ENCODE results near the gene KCNJ6. TPM values are rescaled to one million over a fixed set of nuclear protein-coding genes. Genes with fewer than 3 reads are reported as not detected.

The KCNJ6 gene
- total RNA-seq, 1 experiment from 2014 or later = not detected

DNA sequence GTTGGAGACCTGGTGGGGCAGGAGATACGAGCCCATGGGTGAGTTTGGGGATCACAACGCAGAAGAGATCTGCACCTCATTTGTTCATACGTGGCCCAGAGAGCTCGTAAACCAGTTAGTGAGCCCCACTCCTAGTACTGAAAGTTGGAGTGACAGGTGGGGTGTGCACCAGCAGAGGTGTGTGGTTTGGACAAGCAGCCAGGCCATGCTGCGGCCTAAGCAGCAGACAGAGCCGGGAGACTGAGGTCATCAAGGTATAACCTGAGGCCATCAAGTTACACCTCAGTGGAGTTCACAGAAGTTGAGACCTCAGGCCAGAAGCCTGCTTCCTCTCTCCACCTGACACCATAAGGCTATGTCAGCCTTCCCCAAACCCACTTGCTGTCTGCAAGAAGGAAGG, 27.6 kb downstream of the KCNJ6 start:
- no peaks in the 10 kb centered on the region for H3K9me3 Mint-ChIP-seq (ENCODE audit: unreplicated experiment)
- POLR2A ChIA-PET = no interaction called here
- H3K4me3 Mint-ChIP-seq (ENCODE audit: unreplicated experiment) = no peak overlapping the region
- H3K4me1 Mint-ChIP-seq (ENCODE audit: low read depth, unreplicated experiment) = no peaks in the 10 kb centered on the region
- intact Hi-C loops (cut with micrococcal nuclease; ENCODE audit: unreplicated experiment) = no loop called here
- H3K9me3 ChIP-seq = no peaks in the 10 kb centered on the region
- H3K4me1 ChIP-seq = no peaks in the 10 kb centered on the region
- H3K36me3 ChIP-seq (ENCODE audit: control insufficient read depth, insufficient read depth, low read length) = no peaks in the 10 kb centered on the region
- peaks cover 12% of the 10 kb centered on the region for H3K27me3 Mint-ChIP-seq (ENCODE audit: insufficient read depth, unreplicated experiment)
- no peak overlapping the region for H3K4me3 ChIP-seq (ENCODE audit: low read depth, low read length)
- H3K27me3 ChIP-seq (replicated peaks; ENCODE audit: control insufficient read depth, insufficient read depth, low read length) = no peaks in the 10 kb centered on the region; the same call in 1 of the 2 replicates
- no peaks in the 10 kb centered on the region for H3K36me3 Mint-ChIP-seq (ENCODE audit: insufficient read depth, unreplicated experiment)
- CTCF ChIA-PET = no interaction called here
- DNase-seq = no peak
- TF ChIP-seq, protein P1, sequence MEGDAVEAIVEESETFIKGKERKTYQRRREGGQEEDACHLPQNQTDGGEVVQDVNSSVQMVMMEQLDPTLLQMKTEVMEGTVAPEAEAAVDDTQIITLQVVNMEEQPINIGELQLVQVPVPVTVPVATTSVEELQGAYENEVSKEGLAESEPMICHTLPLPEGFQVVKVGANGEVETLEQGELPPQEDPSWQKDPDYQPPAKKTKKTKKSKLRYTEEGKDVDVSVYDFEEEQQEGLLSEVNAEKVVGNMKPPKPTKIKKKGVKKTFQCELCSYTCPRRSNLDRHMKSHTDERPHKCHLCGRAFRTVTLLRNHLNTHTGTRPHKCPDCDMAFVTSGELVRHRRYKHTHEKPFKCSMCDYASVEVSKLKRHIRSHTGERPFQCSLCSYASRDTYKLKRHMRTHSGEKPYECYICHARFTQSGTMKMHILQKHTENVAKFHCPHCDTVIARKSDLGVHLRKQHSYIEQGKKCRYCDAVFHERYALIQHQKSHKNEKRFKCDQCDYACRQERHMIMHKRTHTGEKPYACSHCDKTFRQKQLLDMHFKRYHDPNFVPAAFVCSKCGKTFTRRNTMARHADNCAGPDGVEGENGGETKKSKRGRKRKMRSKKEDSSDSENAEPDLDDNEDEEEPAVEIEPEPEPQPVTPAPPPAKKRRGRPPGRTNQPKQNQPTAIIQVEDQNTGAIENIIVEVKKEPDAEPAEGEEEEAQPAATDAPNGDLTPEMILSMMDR (IDR thresholded peaks at IDR 0.05; ENCODE audit: insufficient read depth in 1 of 2, low read depth in 1 of 2, low read length in 1 of 2, severe bottlenecking in 1 of 2, unreplicated experiment in 1 of 2) = no peak
- H3K27ac Mint-ChIP-seq (ENCODE audit: unreplicated experiment) = no peak overlapping the region
- BruUV-seq (replicated peaks) = no TSS peak

DNA sequence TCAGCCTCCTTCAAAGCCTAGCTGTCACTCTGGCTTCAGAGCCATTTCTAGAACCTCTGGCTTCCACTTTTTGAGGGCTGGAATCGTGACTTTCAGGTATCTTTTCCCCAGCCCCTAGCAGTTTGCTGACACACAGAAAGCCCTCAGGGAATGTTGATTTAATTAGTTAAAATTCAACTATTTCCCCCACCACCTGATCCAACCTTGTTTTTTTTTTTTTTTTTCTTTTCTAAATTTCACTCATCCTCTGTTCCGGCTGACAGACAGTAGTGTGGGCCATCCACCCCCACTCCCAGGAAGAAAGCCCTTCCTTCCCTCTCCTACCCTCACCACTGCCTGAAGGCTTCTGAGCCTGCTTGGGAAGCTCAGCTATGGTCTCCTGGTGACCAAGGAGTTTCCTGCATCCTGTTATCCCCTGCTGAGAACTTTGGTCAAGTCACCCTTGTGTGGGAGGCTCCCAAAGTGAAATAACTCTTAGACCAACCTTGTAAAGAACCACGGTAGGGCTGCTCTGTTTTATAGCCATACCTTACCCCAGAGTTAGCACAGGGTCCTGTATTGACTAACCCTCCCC, 29.4 kb downstream of the KCNJ6 start:
- Mint-ChIP-seq H3K36me3 (ENCODE audit: insufficient read depth, unreplicated experiment) (no peaks in the 10 kb centered on the region), H3K27ac (ENCODE audit: unreplicated experiment) (no peak overlapping the region), H3K4me1 (ENCODE audit: low read depth, unreplicated experiment) (no peaks in the 10 kb centered on the region), H3K27me3 (ENCODE audit: insufficient read depth, unreplicated experiment) (peaks cover 12% of the 10 kb centered on the region), H3K4me3 (ENCODE audit: unreplicated experiment) (no peak overlapping the region), H3K9me3 (ENCODE audit: unreplicated experiment) (no peaks in the 10 kb centered on the region)
- Histone ChIP-seq H3K27me3 (replicated peaks; ENCODE audit: control insufficient read depth, insufficient read depth, low read length) (no peaks in the 10 kb centered on the region; the same call in 1 of the 2 replicates), H3K4me1 (no peaks in the 10 kb centered on the region), H3K9me3 (no peaks in the 10 kb centered on the region), H3K36me3 (ENCODE audit: control insufficient read depth, insufficient read depth, low read length) (no peaks in the 10 kb centered on the region), H3K4me3 (ENCODE audit: low read depth, low read length) (no peak overlapping the region)
- CTCF ChIA-PET = no interaction called here
- TF ChIP-seq, protein P1 (IDR thresholded peaks at IDR 0.05; ENCODE audit: insufficient read depth in 1 of 2, low read depth in 1 of 2, low read length in 1 of 2, severe bottlenecking in 1 of 2, unreplicated experiment in 1 of 2) = no peak
- BruUV-seq (replicated peaks) = no TSS peak
- intact Hi-C loops (cut with micrococcal nuclease; ENCODE audit: unreplicated experiment) = no loop called here
- POLR2A ChIA-PET = no interaction called here
- DNase-seq = no peak

- no peaks in the 10 kb centered on the region for H3K36me3 ChIP-seq (ENCODE audit: control insufficient read depth, insufficient read depth, low read length)
- H3K27me3 Mint-ChIP-seq (ENCODE audit: insufficient read depth, unreplicated experiment) = peaks cover 16% of the 10 kb centered on the region
- H3K4me1 Mint-ChIP-seq (ENCODE audit: low read depth, unreplicated experiment) = no peaks in the 10 kb centered on the region
- no peak overlapping the region for H3K27ac Mint-ChIP-seq (ENCODE audit: unreplicated experiment)
- no TSS peak for BruUV-seq (replicated peaks)
- no peaks in the 10 kb centered on the region; the same call in 1 of the 2 replicates for H3K27me3 ChIP-seq (replicated peaks; ENCODE audit: control insufficient read depth, insufficient read depth, low read length)
- no peak for DNase-seq
- no peaks in the 10 kb centered on the region for H3K9me3 Mint-ChIP-seq (ENCODE audit: unreplicated experiment)
- no peaks in the 10 kb centered on the region for H3K4me1 ChIP-seq
- no peaks in the 10 kb centered on the region for H3K9me3 ChIP-seq
- no peaks in the 10 kb centered on the region for H3K36me3 Mint-ChIP-seq (ENCODE audit: insufficient read depth, unreplicated experiment)
- intact Hi-C loops (cut with micrococcal nuclease; ENCODE audit: unreplicated experiment) = no loop called here
- CTCF ChIA-PET = no interaction called here
- no peak overlapping the region for H3K4me3 ChIP-seq (ENCODE audit: low read depth, low read length)
- POLR2A ChIA-PET = no interaction called here
- H3K4me3 Mint-ChIP-seq (ENCODE audit: unreplicated experiment) = no peak overlapping the region
- TF ChIP-seq, protein P1 (IDR thresholded peaks at IDR 0.05; ENCODE audit: insufficient read depth in 1 of 2, low read depth in 1 of 2, low read length in 1 of 2, severe bottlenecking in 1 of 2, unreplicated experiment in 1 of 2) = no peak
Observed at GRCh38 chr21:37886120-37886519, 30.1 kb downstream of the KCNJ6 start.

Measured in Caco-2 (cell line).